Measurements from ENCODE around the gene CDCA7.
"Not testable (repeated sequence)": the region's sequence is repeated elsewhere in the genome, so short reads cannot be mapped to it uniquely, and the experiment has no call there.

CDCA7 gene

DNA sequence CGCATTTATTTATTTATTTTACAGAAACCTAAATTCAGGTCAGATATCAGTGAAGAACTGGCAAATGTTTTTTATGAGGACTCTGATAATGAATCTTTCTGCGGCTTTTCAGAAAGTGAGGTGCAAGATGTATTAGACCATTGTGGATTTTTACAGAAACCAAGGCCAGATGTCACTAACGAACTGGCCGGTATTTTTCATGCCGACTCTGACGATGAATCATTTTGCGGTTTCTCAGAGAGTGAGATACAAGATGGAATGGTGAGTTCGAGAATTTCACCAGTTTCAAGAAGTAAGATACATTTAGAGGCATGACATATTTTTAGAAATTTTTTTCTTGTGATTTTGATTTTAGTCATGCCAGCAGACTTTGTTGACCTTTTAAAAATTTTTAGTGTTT, 4.6 kb downstream of the CDCA7 start:
- no peak for DNase-seq

DNA sequence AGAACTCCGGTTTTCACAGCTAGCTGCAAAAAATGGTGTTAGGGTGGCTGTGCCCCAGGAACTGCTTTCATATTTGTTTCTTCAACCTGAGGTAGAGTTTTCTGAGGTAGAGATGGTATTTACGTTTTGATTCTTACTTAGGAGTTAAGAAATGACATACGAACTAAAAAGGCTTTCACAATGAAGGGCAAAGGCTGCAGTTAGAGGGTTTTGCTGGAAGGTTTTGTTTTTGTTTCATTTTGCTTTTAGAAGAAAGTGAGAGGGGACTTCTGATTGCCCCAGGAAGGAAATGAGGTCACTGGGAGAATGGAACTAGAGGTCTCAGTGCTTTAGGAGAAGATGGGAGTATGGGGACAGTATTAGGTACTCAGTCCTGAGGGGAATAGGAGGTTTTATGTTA, 15.5 kb downstream of the CDCA7 start:
- DNase-seq, result no peak

DNA sequence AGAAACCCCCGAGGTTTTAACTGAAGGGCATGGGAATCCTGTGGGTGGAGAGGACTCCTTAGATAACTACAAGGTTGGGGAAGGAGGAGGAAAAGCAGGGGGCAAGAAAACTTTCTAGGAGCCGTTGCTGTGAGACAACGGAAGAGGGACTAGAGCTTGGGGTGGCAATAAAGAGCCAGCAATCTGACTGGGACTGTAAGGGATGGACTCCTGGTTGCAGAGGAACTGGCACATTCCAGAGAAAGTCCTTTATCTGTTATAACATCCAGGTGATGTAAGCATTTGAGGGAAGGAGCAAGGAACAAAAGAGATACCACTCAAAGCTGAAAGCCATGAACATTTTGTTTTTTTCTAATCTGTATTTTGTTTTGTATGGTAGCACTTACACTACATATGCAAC, 16.4 kb downstream of the CDCA7 start:
- no peak for DNase-seq

DNA sequence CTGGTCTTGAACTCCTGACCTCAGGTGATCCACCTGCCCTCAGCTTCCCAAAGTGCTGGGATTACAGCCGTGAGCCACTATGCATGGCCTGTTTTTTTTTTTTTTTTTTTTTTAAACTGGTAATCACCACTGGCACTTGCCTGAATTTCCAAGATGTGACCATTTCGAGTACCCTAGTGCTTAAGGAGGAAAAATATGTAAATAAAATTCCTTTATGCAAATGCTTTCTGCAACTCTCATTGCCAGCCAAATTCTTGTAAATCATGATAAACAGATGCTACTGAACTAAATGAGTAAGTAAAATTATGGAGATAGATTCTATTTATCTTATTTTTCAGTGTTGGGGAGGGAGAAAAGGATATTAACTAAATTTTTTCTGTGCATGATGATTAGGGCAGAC, 18.6 kb downstream of the CDCA7 start:
- no peak for DNase-seq

DNA sequence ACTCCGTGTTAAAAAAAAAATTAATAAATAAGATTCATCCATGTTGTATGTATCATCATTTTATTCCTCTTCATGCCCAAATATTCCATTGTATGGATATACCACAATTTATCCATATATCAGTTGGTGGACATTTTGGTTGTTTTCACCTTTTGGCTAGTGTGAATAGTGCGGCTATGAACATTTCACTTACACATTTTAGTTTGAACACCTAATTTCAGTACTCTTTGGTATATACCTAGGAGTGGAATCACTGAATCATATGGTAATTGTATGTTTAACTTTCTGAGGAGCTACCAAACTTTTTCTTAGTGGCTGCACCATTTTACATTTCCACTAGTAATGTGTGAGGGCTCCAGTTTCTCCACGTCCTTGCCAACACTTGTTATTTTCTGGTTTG, 20.0 kb downstream of the CDCA7 start:
- DNase-seq, result no peak

DNA sequence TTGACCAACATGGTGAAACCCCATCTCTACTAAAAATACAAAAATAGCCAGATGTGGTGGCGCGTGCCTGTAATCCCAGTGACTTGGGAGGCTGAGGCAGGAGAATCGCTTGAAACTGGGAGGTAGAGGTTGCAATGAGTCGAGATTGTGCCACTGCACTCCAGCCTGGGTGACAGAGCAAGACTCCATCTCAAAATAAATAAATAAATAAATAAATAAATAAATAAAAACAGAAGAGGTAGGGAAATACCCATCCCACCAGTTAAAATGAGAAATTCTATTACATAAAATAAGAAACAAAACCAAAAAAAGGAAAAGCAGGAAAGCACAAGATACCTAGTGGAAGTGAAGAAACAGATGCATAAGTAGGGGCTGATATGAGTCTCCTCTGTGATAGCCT, 30.9 kb downstream of the CDCA7 start:
- DNase-seq, result not testable (repeated sequence)

DNA sequence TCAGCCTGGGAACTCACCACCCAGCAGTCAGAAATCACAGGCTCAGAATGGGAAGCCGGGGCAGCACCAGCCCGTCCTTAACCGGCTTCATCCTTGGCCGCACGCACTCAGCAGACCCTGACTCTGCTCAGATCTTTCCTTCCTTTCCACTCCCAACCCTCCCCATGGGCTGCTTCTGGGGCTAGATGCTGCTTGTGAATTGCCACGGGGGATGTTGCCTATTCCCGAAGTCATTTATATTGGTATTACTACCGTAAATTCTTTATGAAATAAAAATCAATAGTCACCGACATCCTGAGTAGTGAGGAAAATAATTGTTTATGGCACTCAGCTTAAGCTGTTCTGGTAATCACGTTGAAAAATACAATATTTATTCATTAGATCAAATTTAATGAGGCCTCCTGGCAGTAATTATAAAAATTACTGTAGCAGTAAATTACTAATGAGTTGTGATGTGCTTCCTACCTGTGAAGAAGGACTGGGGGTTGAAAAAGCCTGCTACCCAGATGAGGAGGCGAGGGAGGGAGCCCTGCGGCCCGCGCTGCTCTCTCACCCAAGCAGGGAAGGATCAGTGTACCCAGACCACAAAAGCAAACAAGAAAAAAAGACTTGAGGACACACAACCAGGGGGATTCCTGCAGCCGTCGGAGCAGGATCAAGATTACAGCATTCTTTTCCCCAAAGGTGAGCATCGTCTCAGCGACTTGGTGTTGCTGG, 31.5 kb downstream of the CDCA7 start:
- no peak for DNase-seq

DNA sequence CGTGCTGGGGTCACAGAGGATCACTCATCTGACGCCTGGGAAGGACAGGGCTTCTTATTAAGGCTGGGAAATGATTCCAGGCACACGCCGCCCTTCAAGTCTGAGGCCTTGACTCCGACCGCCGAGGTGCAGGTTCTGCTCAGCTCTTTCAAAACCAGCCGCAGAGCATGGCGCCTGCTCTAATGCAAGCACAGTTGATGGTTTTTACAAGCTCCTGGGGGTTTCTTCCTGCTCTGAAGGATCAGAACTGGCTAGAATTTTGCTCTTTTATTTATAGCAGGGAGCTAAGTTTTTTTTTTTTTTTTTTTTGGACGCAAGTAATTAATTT, 32.0 kb downstream of the CDCA7 start:
- no peak for DNase-seq

DNA sequence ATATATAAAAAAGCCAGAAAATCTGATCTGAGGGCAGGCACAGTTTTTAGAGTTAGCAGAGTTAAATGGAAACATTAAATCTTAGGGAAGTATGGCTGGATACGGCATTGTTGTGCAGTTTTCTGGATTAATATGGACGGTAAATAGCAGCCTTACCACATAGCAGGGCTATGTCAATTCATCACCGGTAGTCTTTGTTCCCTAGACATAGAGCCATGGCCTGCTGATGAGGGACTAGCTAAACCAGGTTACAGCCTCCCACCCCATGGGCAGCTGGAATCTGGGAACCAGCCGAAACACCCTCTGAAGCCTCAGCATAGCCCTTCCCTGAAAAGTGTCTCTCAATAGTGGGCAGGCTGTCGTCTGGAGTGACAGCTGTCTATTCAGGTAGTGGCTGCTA, 32.4 kb downstream of the CDCA7 start:
- no peak for DNase-seq

DNA sequence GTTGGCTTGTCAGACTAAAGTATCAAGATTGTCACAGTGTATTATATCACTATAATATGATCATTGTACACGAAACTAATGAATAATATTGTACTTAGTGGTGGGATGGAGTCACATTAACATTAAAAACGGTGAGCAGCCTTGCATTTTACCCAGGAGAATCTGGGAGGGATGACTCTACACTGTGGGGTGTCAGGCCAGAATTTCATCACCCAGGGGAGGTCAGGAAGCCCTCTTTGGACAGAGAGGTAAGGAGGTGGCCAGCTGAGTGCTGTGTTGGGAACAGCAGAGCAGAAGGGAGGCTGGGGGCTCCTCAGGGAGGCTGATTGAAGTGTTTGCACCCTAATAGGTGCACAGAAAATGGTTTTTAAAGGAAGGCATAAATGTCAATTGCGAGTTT, 33.0 kb downstream of the CDCA7 start:
- no peak for DNase-seq

DNA sequence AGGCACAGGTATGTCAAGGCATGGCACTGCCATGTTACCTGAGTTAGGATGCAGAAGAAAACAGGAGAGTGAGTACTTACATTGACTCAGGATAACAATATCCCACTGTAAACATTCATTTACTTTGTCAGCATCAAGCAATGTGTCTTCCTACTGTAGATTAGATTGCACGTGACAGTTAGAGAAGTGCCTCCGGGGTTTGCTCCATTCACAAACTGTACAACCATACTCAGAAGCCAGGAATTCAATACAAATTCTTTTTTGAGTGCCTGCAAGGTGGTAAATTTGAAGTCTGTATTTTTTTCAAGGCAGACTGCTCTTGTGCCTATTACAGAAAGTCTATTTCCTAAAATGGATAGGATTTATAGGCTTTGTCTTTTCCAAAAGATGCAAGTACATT, 34.1 kb downstream of the CDCA7 start:
- no peak for DNase-seq

DNA sequence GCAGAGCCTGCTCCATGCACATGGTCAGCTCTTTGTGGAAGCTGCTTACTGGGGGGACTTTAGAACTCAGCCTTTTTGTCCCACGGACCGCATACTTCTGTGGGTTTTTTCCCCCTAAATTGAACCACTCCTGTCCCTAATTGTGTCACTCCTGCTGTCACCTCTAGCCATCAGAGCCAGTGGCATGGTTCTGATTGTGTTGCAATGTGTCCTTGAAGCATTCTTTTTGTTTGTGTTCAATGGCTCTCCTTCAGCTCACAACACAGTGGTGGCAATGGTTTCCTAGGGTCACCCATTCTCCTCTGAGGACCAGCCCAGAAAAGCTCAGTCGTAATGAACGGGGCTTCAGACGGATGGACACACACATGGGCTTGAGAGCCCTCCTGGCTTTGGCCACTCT, 35.4 kb downstream of the CDCA7 start:
- no peak for DNase-seq

DNA sequence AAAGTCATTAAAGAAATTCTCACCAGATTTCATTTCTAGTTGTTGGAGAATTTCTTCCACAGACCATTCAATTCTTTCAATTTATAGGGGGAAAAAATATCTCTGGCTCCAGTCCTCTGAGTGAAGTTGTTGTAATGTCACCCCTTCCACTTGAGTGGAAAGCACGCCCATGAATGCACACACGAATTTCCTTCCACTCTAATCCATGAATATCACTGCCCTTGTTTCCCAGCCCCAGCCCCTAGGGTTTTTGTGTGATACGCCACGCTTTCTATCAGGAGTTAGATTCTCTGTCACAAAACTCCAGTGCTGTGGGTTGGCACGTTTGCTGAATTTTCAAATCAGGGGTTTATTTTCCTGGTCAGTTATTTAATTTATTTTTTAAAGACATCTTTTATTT, 38.1 kb downstream of the CDCA7 start:
- no peak for DNase-seq

DNA sequence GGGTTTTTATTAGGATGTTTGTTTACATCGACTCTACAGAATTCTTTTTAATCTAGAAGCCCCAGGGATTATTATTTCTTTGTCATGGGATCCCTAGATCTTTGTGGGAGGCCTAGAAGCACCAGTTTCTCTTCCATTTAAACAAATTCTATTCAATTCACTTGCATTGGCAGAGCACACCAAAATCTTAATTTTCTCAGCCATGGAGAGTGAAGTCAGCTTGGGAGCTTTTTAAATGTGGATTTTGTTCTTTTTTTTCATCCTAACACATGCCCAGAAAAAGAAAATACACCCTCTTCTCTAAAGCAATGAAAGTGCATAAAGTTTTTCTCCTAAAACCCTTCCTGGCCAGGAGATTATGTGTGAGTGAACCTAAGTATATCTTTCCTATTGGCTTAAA, 38.5 kb downstream of the CDCA7 start:
- DNase-seq, result no peak

DNA sequence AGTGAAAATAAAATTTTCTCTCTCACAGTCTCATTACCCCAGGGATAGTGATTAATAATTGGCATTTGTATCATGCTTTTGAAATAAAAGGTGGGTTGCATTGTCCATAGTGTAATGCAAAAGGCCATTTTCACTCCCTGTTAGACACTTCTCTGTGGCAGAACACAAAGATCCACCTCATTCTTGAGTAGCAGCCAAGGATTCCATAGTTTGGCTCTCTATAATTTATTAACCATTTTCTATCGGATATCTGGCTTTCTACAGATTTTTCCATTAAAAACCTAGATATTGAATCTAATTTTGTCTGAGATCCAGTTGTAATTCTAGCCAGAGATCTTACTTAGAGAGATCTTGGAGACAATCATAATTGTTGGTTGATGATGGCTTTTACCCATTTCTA, 39.0 kb downstream of the CDCA7 start:
- no peak for DNase-seq

DNA sequence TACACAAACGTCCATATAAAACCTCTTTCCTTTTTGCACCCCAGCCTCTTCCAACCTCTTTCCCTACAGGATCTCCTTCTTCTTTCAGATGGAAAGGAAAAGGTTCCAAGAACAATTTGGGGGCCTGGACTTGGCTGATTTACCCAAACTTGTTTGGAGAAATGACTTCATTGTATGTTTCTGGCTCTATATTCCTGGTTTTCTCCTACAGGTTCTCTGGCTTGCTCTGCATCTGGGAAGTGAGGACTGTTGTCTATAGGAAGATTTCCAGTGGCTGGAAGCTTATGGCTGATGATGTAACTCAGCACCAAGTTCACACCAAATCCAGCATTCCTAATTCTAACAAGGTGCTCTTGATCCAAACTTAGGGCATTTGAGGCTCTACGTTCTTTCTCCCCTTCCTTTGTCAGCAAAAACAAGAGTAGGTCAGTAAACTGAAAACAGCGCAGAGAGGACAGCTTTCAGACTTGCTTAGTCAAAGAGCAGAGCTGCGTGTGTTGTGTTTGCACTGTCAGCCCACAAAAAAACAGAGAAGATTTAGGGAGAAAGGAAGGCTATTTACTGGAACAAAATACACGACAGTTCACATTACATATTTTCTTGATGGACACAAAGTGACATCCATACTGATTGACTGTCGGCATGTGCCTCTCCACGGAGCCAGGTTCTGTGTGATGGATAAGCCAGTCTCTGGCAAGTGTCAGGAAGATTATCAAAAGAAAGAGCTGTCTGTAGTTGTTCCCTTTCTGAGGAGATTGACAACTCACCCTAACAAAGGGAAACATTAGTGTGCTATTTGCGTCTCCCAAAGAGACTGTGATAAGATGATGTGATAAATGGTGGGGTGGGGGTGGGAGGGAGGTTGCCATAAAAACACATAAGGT, 39.7 kb downstream of the CDCA7 start:
- no peak for DNase-seq

DNA sequence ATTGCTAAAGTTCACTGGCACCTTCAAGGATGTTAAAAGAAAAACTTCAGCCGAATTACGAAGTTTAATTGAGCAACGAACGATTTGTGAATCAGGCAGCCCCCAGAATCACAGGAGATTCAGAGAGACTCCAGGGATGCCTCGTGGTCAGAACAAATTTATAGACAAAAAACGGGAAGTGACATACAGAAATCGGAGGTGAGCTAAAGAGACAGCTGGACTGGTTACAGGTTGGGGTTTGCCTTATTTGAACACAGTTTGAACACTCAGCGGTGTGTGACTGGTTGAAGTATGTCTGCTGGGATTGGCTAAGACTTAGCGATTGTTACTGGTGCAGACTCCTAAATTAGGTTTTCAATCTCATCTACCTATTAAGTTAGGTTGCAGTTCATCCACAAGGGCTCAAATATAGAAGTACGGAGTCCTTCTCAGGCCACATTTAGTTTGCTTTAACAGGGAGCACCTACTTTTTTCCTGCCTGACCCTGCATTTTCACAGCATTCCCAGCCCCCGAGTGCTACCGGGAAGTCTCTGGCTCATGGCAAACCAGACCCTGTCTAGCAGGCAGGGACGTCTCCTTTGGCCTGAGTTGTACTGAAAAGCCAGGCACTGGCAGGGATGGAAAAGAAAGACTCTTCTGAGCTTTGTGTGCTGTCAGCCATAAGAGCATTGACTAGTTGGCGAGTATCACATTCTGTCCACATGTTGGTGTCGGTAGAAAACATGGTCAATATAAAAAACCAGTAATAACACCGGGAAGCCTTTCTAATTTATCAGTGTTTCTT, 41.1 kb downstream of the CDCA7 start:
- no peak for DNase-seq

DNA sequence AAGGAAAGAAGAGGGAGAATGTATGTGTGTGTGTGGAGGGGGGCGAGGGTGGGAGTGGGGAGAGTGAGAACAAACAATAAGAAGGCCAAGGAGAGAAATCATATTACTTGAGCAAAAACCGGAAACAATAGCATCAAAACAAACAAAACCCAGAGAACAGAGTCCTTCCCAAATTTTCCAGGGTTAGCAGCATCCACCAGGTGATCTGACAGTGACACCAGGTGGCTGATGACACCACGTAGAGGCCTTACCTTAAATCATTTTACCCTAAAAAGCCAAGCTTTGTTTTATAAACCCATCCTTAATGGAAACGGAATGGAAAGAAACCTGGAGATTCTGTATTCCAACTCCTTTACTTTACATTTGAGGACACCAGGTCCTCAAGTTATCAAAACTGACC, 42.9 kb downstream of the CDCA7 start:
- DNase-seq, result no peak

DNA sequence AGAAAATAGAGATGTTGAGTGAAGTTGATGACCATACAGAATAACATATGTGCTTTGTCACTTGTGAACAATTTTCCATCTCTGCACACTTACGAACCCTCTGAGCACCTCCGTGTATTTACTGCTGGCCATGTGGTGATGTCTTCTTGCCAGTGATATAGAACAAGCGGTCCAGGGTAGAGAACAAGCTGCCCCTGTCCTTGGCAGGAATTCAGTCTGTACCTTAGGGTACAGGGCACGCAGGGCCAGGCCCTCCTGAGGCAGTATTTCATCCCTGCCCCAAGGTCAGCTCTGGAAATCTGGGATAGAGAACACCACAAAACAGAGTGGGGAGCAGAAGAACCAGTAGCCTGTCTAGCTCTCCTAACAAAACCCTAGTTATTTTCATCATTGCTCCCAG, 44.6 kb downstream of the CDCA7 start:
- no peak for DNase-seq

DNA sequence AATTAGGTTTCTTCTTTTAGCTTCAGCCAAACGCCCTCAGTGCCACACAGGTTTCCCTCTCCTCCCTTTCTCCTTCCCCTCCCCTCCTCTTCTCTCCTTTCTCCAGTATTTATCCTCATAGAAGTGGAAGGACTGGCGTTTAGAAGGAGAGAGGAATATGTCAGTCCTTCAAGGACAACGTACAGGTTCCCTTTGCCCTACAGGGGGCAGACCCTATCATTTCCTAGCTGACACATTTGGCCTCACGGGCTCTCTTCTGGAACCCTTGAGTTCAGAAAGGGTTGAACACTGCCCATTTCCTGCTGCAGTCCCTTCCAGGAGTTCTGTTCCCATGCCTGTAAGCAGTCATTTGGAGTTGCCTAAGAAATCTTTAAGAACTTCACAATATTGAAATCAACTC, 46.1 kb downstream of the CDCA7 start:
- peak; percentile 32 for DNase-seq

DNA sequence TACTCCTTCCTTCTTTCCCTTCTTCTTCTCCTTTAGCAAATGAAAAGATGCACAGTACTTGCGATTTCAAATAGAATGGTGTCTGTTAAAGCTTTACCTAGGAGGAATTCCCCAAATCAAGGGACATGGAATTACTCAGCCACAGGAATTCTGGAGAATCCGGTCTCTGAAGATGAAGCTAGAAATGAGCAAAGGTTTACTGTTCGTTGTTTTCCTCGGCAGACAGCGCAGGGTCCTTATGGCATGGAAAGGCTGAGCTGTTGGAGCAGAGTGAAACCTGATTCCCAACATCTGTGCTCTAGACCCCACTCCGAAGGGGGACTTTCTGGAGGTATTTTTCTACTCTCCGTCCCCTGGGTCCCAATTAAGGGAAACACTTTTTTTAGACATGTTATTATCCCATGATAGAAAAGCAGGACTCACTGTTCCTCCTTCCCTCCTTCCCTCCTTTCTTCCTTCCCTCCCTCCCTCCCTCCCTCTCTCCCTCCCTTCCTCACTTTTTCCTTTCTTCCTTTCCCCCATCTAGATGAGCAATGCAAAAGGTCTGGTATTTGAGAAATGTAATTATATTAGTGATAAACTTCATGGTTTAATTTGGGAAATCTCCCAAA, 47.1 kb downstream of the CDCA7 start:
- DNase-seq, result no peak

DNA sequence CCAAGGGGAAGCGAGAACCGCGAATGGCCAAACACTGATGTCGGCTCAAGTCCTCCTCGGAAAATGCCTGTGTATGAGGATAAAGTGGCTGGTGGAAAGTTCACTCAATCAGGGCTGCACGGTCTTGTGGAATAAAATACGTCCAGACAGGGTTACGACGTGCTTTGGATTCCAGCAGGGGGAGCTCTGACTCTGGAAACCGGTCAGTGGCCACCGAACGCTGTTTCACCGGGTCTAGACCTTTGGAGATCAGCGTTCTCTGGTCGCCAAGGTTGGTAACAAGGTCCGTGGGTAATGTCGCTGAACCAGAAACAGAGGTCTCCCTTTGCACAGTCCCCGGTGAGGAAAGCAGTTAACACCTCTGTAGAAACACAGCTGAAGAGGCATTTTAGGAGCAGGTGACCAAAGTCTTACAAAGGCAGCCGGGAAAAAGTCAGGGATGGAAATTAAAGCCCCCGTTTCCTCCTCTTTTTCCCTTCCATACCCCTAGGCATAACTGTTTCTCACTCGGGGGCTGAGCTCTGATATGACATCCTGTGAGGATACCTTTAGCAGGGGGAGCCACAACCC, 47.8 kb downstream of the CDCA7 start:
- DNase-seq, result peak; percentile 97
